ENCODE data around the gene SOAT1.

SOAT1 gene

DNA sequence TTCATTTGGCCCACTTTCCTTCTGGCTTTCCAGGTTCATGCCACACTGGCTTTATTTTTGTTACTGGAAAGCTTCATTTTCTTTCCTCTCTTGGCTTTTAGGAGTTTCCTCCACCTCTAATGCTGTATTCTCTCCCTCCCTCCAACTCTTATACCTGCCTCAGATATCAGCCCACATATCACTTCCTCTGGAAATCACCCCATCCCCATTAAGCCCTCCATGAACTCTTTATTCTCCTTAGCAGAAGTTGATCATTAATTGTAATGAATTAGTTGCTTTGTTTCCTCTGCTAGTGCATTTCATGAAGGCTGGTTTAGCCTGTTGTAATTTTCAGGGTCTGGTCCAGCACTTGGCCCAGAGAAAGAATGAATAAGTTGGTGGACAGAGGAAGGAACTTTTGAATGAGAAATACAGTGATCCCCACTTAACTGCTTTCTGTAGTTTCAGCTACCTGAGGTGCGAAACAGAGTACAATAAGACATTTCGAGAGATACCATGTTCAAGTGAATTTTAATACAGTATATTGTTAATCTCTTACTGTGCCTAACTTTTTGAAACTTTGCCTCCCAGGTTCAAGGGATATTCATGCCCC is 1.7 kb downstream of the SOAT1 start:
- DNase-seq (ENCODE audit: low spot score), result peak; percentile 17
- TF ChIP-seq, protein P1, sequence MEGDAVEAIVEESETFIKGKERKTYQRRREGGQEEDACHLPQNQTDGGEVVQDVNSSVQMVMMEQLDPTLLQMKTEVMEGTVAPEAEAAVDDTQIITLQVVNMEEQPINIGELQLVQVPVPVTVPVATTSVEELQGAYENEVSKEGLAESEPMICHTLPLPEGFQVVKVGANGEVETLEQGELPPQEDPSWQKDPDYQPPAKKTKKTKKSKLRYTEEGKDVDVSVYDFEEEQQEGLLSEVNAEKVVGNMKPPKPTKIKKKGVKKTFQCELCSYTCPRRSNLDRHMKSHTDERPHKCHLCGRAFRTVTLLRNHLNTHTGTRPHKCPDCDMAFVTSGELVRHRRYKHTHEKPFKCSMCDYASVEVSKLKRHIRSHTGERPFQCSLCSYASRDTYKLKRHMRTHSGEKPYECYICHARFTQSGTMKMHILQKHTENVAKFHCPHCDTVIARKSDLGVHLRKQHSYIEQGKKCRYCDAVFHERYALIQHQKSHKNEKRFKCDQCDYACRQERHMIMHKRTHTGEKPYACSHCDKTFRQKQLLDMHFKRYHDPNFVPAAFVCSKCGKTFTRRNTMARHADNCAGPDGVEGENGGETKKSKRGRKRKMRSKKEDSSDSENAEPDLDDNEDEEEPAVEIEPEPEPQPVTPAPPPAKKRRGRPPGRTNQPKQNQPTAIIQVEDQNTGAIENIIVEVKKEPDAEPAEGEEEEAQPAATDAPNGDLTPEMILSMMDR (IDR thresholded peaks at IDR 0.05; ENCODE audit: extremely low read depth, missing control alignments), result no peak

DNA sequence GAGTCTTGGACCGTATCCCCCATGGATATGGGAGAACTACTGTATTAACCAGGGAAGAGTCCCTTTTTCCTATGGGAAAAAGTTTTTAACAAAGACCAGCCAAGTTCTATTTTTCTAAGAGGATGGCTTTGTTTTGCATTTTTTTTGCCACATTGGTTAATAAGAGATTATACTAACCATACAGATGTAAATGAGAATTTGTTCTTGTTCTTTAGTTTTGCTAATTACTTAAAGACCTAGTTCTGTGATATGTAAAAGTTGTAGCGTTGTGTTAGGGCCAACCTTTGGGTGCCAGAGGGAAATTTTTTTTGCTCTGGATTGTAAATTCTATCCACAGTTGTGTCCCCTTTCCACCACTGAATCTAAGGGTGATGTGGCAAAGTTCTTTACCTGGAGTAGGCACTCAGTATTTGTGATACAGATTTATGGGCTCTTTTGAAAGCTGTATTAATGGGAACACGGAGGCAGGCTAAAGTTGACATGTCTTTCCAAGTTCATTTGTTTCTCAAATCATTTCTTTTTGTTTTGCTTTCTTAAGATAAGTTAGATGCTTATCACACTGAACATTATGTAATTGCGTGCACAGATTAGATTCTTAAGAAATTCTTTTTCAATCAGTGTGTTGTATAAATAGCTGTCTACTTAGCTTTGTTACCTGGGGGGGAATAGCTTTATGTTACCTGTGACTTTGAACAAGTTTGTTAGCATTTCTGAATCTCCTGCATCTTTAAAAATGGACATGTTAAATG is 2.9 kb downstream of the SOAT1 start:
- DNase-seq (ENCODE audit: low spot score), result no peak
- TF ChIP-seq, protein P1 (IDR thresholded peaks at IDR 0.05; ENCODE audit: extremely low read depth, missing control alignments), result no peak

DNA sequence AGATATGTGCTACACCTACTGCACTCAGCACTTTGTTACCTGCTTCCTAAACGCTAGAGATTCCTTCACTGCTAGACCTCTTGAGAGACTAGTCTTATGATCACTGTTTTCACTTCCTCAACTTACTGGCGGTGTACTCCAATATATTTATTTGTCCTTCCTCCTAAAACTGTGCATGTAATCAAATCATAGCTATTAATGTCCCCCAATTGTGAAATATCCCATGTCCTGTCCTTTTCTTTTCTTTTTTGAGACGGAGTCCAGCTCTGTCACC is 3.4 kb downstream of the SOAT1 start:
- DNase-seq (ENCODE audit: low spot score), result no peak
- TF ChIP-seq, protein P1 (IDR thresholded peaks at IDR 0.05; ENCODE audit: extremely low read depth, missing control alignments), result no peak

- peak; percentile 47 for DNase-seq (ENCODE audit: low spot score)
- TF ChIP-seq, protein P1 (IDR thresholded peaks at IDR 0.05; ENCODE audit: extremely low read depth, missing control alignments), result no peak
These were observed 5.4 kb downstream of the SOAT1 start for GRCh38 chr1:179298952-179299351.

- TF ChIP-seq, protein P1 (IDR thresholded peaks at IDR 0.05; ENCODE audit: extremely low read depth, missing control alignments), result no peak
These were observed 6.5 kb downstream of the SOAT1 start for GRCh38 chr1:179300112-179300511.

DNA sequence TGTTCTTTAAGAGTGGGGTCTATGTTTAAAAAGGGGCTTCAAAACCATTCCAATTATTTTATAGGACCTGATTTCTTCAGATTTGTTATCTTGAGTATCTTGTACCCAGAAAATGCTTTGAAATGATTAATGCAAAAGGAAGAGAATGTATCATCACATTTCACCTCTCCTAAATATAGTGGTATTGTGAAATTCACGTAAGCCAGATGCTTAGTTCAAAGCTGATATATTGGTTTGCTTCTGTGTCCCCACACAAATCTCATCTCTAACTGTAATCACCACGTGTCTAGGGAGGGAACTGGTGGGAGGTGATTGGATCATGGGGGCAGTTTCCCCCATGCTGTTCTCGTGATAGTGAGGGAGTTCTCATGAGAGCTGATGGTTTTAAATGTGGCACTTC is 8.5 kb downstream of the SOAT1 start:
- TF ChIP-seq, protein P1 (IDR thresholded peaks at IDR 0.05; ENCODE audit: extremely low read depth, missing control alignments), result no peak
- DNase-seq (ENCODE audit: low spot score), result no peak

More at GRCh38 chr1:179300112-179300511, 6.5 kb downstream of the SOAT1 start:
- no peak for DNase-seq (ENCODE audit: low spot score)

DNA sequence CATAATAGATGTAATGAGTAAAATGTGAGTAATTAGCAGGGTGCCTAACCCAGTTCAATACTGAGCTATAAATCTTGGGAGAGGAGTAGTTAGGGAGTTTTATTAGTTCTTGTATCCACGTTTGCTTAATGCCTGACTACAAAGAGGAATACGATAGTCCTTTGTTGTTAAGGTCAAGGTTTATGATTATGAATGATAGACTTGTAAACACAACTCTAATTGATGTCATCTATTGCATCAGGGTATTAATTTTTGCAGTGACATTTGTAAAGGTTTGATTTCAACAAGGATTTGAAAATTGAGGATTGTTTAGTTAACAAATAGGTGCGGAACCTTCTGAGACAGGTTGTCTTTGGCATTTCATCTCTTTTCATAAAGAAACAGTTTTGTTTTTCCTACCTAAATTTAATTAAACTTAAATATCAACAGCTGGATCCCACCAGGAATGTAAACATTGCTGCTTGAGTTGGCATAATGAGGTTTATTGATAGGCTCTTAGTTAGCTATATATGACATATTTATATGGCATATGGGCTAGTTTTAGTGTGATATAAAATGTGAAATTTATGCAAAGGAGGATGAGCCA is 9.7 kb downstream of the SOAT1 start:
- TF ChIP-seq, protein P1 (IDR thresholded peaks at IDR 0.05; ENCODE audit: extremely low read depth, missing control alignments), result no peak
- DNase-seq (ENCODE audit: low spot score), result no peak
